Mesothelial cell of epicardium (in vitro differentiated cells): Measurements from ENCODE around the gene CMKLR1. TPM values are rescaled to one million over a fixed set of nuclear protein-coding genes. Genes with fewer than 3 reads are reported as not detected.
A peak's percentile ranks its signal among the peaks of the same experiment; 100 is the strongest.

Source experiments
- DNase-seq, 2 experiments: peaks; one replicate each; pipeline ENCODE4 v3.0.0; 2021; ENCODE audit warnings: low spot score in 2 of 2; ENCODE audit not compliant: unreplicated experiment in 2 of 2
- H3K27ac Mint-ChIP-seq: 2 replicates; pipeline ENCODE4 v1.8.0; 2021; ENCODE audit warnings: mixed read lengths
- H3K27me3 Mint-ChIP-seq: 2 replicates; pipeline ENCODE4 v1.8.0; 2021; ENCODE audit warnings: low read depth, mixed read lengths
- H3K36me3 Mint-ChIP-seq: 2 replicates; pipeline ENCODE4 v1.8.0; 2021; ENCODE audit warnings: mixed read lengths
- H3K4me1 Mint-ChIP-seq: 2 replicates; pipeline ENCODE4 v1.8.0; 2021; ENCODE audit warnings: mixed read lengths
- H3K4me3 Mint-ChIP-seq: 2 replicates; pipeline ENCODE4 v1.8.0; 2021; ENCODE audit warnings: mild to moderate bottlenecking, moderate library complexity, mixed read lengths
- H3K9me3 Mint-ChIP-seq: 2 replicates; pipeline ENCODE4 v1.8.0; 2021; ENCODE audit warnings: mixed read lengths
- total RNA-seq: library from RNA; stranded (reverse); gene quantifications from 3 replicates; pipeline ENCODE4 v1.2.1, GENCODE V29; 2021
- TF ChIP-seq, protein P1 (sequence below): fragments of 200-600 bp; sonication (generic); IDR thresholded peaks from one replicate; pipeline ENCODE4 v1.5.0; 2021; ENCODE audit warnings: antibody characterized with exemption; ENCODE audit not compliant: unreplicated experiment

Gene CMKLR1
- total RNA-seq, 1 donor from 2014 or later: 0.87 TPM

GRCh38 chr12:108307006-108307405, 32.1 kb downstream of the CMKLR1 start:
- Mint-ChIP-seq H3K27me3 (peaks cover 6% of the 10 kb centered on the region), H3K36me3 (no peaks in the 10 kb centered on the region), H3K4me1 (peaks cover 25% of the 10 kb centered on the region), H3K4me3 (no peak overlapping the region), H3K27ac (no peak overlapping the region), H3K9me3 (no peaks in the 10 kb centered on the region)
- DNase-seq: no peak
- TF ChIP-seq, protein P1, sequence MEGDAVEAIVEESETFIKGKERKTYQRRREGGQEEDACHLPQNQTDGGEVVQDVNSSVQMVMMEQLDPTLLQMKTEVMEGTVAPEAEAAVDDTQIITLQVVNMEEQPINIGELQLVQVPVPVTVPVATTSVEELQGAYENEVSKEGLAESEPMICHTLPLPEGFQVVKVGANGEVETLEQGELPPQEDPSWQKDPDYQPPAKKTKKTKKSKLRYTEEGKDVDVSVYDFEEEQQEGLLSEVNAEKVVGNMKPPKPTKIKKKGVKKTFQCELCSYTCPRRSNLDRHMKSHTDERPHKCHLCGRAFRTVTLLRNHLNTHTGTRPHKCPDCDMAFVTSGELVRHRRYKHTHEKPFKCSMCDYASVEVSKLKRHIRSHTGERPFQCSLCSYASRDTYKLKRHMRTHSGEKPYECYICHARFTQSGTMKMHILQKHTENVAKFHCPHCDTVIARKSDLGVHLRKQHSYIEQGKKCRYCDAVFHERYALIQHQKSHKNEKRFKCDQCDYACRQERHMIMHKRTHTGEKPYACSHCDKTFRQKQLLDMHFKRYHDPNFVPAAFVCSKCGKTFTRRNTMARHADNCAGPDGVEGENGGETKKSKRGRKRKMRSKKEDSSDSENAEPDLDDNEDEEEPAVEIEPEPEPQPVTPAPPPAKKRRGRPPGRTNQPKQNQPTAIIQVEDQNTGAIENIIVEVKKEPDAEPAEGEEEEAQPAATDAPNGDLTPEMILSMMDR: no peak

- Mint-ChIP-seq H3K4me1 (peaks cover 28% of the 10 kb centered on the region), H3K27ac (no peak overlapping the region), H3K36me3 (no peaks in the 10 kb centered on the region), H3K9me3 (no peaks in the 10 kb centered on the region), H3K4me3 (no peak overlapping the region), H3K27me3 (peaks cover 6% of the 10 kb centered on the region)
- DNase-seq: no peak
- TF ChIP-seq, protein P1: no peak
These were observed 32.6 kb downstream of the CMKLR1 start for GRCh38 chr12:108306506-108306905.

DNA sequence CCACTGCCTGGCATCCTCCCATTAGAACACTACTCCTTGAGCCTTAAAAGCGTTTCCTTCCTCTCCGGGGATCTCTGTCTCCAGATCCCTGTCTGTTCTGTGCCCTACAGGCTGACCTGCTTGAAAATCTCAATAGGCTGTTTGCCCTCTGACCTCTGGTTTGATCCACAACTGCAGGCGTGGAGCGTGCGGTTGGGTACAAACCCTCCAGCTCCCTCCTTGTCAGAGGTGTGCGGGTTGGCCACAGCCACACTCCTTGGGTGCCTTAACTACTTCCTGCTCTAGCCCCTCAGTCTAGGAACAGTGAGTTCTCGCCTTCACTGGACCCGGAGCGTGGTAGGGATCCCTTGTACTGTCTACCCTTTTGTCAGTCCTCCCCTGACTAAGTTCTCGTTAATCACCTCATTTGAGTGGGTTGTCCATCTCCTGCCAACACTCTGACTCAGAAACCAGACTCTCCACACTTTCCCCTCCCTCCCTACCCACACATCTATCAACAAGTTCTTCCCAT, 33.1 kb downstream of the CMKLR1 start:
- TF ChIP-seq, protein P1: no peak
- Mint-ChIP-seq H3K4me3 (no peak overlapping the region), H3K27me3 (peaks cover 6% of the 10 kb centered on the region), H3K27ac (no peak overlapping the region), H3K9me3 (no peaks in the 10 kb centered on the region), H3K4me1 (peaks cover 28% of the 10 kb centered on the region), H3K36me3 (no peaks in the 10 kb centered on the region)
- DNase-seq: no peak

DNA sequence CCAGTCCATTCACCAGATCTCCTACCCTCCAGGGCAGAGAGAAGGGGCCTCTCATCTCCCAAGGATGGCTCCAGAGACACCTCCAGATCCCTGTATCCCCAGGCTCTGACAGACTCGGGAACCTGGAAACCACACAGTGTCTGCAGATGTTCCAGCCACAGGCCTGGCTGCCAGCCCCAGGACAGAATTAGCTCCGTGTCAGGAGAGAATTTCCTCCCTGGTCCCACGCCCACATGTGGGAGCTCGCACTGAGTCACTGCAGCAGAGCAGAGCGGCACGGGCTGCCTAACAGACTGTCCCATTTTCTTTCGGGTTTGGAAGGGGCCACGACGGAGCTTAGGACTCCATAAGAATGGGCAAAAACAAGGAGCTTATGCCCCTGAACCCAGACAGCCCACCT, 33.6 kb downstream of the CMKLR1 start:
- Mint-ChIP-seq H3K9me3 (no peaks in the 10 kb centered on the region), H3K27ac (no peak overlapping the region), H3K4me3 (no peak overlapping the region), H3K4me1 (peaks cover 28% of the 10 kb centered on the region), H3K36me3 (no peaks in the 10 kb centered on the region), H3K27me3 (peaks cover 6% of the 10 kb centered on the region)
- peak in 1 of 2 experiments; percentile 47 for DNase-seq
- TF ChIP-seq, protein P1: no peak

DNA sequence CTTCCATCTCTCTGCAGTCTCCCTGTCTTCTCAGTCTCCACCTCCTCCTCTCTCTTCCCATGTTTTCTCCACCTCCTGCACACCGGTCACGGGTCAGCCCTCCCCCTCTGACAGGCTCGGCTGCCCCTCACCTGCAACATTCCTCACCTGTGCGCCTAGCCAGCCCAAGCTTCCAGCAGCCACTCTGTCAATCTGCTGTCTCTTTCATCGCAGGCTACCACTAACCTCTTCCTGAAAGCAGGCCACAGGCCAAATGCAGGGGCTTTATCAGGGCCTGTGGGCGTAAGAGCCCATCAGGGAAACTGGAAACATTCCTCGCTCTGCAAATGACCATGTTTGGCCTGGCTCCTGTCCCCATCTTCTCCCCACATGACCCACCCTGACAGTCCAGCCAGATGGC, 34.5 kb downstream of the CMKLR1 start:
- TF ChIP-seq, protein P1: no peak
- peaks cover 28% of the 10 kb centered on the region for H3K4me1 Mint-ChIP-seq
- DNase-seq: no peak
- no peaks in the 10 kb centered on the region for H3K9me3 Mint-ChIP-seq
- H3K4me3 Mint-ChIP-seq: no peak overlapping the region
- peaks cover 6% of the 10 kb centered on the region for H3K27me3 Mint-ChIP-seq
- no peak overlapping the region for H3K27ac Mint-ChIP-seq
- H3K36me3 Mint-ChIP-seq: no peaks in the 10 kb centered on the region

DNA sequence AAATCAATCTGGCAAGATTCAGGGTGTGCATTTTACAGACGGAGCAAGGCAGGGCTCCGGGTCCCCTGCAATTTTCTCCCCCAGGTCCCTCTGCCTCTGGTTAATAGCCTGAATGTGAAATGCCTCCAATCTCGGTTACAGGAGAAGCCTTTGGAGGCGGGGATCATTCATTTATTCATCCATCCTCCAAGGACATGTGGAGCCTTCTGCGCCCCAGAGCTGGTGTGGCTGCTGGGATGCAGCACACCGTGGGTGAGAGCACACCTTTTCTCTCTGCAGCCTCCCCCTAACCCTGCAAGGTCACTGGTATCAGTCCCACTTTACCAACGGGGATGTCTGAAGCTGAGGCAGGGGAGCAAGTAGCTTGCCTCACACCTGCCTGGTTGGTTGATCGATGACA, 35.4 kb downstream of the CMKLR1 start:
- Mint-ChIP-seq H3K36me3 (no peaks in the 10 kb centered on the region), H3K27me3 (peaks cover 6% of the 10 kb centered on the region)
- TF ChIP-seq, protein P1: no peak

More for the DNA sequence above, 35.4 kb downstream of the CMKLR1 start:
- H3K4me3 Mint-ChIP-seq: no peak overlapping the region
- no peaks in the 10 kb centered on the region for H3K9me3 Mint-ChIP-seq
- H3K4me1 Mint-ChIP-seq: peaks cover 28% of the 10 kb centered on the region
- H3K27ac Mint-ChIP-seq: no peak overlapping the region
- no peak for DNase-seq
